ENCODE results near the gene ROR1. TPM values are rescaled to one million over a fixed set of nuclear protein-coding genes. Genes with fewer than 3 reads are reported as not detected.

Gene ROR1
- total RNA-seq, 1 experiment from 2014 or later, result 37.2 TPM

- Histone ChIP-seq H3K27me3 (replicated peaks; ENCODE audit: control insufficient read depth, insufficient read depth, low read length) (no peaks in the 10 kb centered on the region), H3K4me3 (ENCODE audit: low read depth, low read length) (no peak overlapping the region), H3K9me3 (no peaks in the 10 kb centered on the region), H3K4me1 (no peaks in the 10 kb centered on the region), H3K36me3 (ENCODE audit: control insufficient read depth, insufficient read depth, low read length) (no peaks in the 10 kb centered on the region)
- Mint-ChIP-seq H3K4me1 (ENCODE audit: low read depth, unreplicated experiment) (no peaks in the 10 kb centered on the region), H3K4me3 (ENCODE audit: unreplicated experiment) (no peak overlapping the region), H3K9me3 (ENCODE audit: unreplicated experiment) (peaks cover 10% of the 10 kb centered on the region), H3K36me3 (ENCODE audit: insufficient read depth, unreplicated experiment) (peaks cover 24% of the 10 kb centered on the region), H3K27ac (ENCODE audit: unreplicated experiment) (no peak overlapping the region), H3K27me3 (ENCODE audit: insufficient read depth, unreplicated experiment) (no peaks in the 10 kb centered on the region)
- TF ChIP-seq CTCF (IDR thresholded peaks at IDR 0.05; ENCODE audit: insufficient read depth in 1 of 2, low read depth in 1 of 2, low read length in 1 of 2, severe bottlenecking in 1 of 2, unreplicated experiment in 1 of 2), result no peak
- CTCF ChIA-PET, result no interaction called here
- intact Hi-C loops (cut with micrococcal nuclease; ENCODE audit: unreplicated experiment), result no loop called here
- POLR2A ChIA-PET, result no interaction called here
- DNase-seq, result no peak
- BruUV-seq (replicated peaks), result no TSS peak
Observed at GRCh38 chr1:64025051-64025450, 251.2 kb downstream of the ROR1 start.

GRCh38 chr1:64029037-64029436 is 255.2 kb downstream of the ROR1 start:
- Mint-ChIP-seq H3K9me3 (ENCODE audit: unreplicated experiment) (peaks cover 10% of the 10 kb centered on the region), H3K4me3 (ENCODE audit: unreplicated experiment) (no peak overlapping the region), H3K27me3 (ENCODE audit: insufficient read depth, unreplicated experiment) (no peaks in the 10 kb centered on the region), H3K4me1 (ENCODE audit: low read depth, unreplicated experiment) (no peaks in the 10 kb centered on the region), H3K27ac (ENCODE audit: unreplicated experiment) (no peak overlapping the region), H3K36me3 (ENCODE audit: insufficient read depth, unreplicated experiment) (peaks cover 22% of the 10 kb centered on the region)
- intact Hi-C loops (cut with micrococcal nuclease; ENCODE audit: unreplicated experiment), result no loop called here
- Histone ChIP-seq H3K9me3 (no peaks in the 10 kb centered on the region), H3K4me1 (no peaks in the 10 kb centered on the region), H3K36me3 (ENCODE audit: control insufficient read depth, insufficient read depth, low read length) (no peaks in the 10 kb centered on the region), H3K27me3 (replicated peaks; ENCODE audit: control insufficient read depth, insufficient read depth, low read length) (no peaks in the 10 kb centered on the region), H3K4me3 (ENCODE audit: low read depth, low read length) (no peak overlapping the region)
- POLR2A ChIA-PET, result no interaction called here
- no peak for TF ChIP-seq CTCF (IDR thresholded peaks at IDR 0.05; ENCODE audit: insufficient read depth in 1 of 2, low read depth in 1 of 2, low read length in 1 of 2, severe bottlenecking in 1 of 2, unreplicated experiment in 1 of 2)
- BruUV-seq (replicated peaks), result no TSS peak
- DNase-seq, result no peak
- CTCF ChIA-PET, result no interaction called here

GRCh38 chr1:64030411-64030810 is 256.6 kb downstream of the ROR1 start:
- Mint-ChIP-seq H3K27ac (ENCODE audit: unreplicated experiment) (no peak overlapping the region), H3K36me3 (ENCODE audit: insufficient read depth, unreplicated experiment) (peaks cover 22% of the 10 kb centered on the region), H3K4me1 (ENCODE audit: low read depth, unreplicated experiment) (no peaks in the 10 kb centered on the region), H3K27me3 (ENCODE audit: insufficient read depth, unreplicated experiment) (no peaks in the 10 kb centered on the region), H3K9me3 (ENCODE audit: unreplicated experiment) (peaks cover 10% of the 10 kb centered on the region), H3K4me3 (ENCODE audit: unreplicated experiment) (no peak overlapping the region)
- Histone ChIP-seq H3K9me3 (no peaks in the 10 kb centered on the region), H3K4me1 (no peaks in the 10 kb centered on the region), H3K4me3 (ENCODE audit: low read depth, low read length) (no peak overlapping the region), H3K27me3 (replicated peaks; ENCODE audit: control insufficient read depth, insufficient read depth, low read length) (no peaks in the 10 kb centered on the region), H3K36me3 (ENCODE audit: control insufficient read depth, insufficient read depth, low read length) (no peaks in the 10 kb centered on the region)
- TF ChIP-seq CTCF (IDR thresholded peaks at IDR 0.05; ENCODE audit: insufficient read depth in 1 of 2, low read depth in 1 of 2, low read length in 1 of 2, severe bottlenecking in 1 of 2, unreplicated experiment in 1 of 2), result no peak
- intact Hi-C loops (cut with micrococcal nuclease; ENCODE audit: unreplicated experiment), result no loop called here
- ChIA-PET POLR2A (no interaction called here), CTCF (no interaction called here)
- no peak for DNase-seq
- no TSS peak for BruUV-seq (replicated peaks)

Data from Caco-2 (cell line).